ENCODE data around the gene MRPL44. TPM values are rescaled to one million over a fixed set of nuclear protein-coding genes. Genes with fewer than 3 reads are reported as not detected.

Gene MRPL44
- 48.8 and 48.9 TPM in 2 replicates for total RNA-seq

GRCh38 chr2:223957092-223957851 is at the start of gene MRPL44:
Gene MRPL44 (plus strand): TSS chr2:223957463. CDS start chr2:223957473, 10 bp downstream.
- DNase-seq (ENCODE audit: low read depth) = peak; percentile 76

- DNase-seq (ENCODE audit: low read depth) = no peak
Measured at GRCh38 chr2:223908304-223908998, 48.8 kb upstream of the MRPL44 start.

- DNase-seq (ENCODE audit: low read depth) = no peak
Measured at GRCh38 chr2:223909001-223909741, 48.1 kb upstream of the MRPL44 start.

GRCh38 chr2:223914324-223914723 is 42.9 kb upstream of the MRPL44 start:
- DNase-seq (ENCODE audit: low read depth) = no peak

GRCh38 chr2:223915071-223915470 is 42.2 kb upstream of the MRPL44 start:
- no peak for DNase-seq (ENCODE audit: low read depth)

GRCh38 chr2:223916181-223916920 is 40.9 kb upstream of the MRPL44 start:
- DNase-seq (ENCODE audit: low read depth) = no peak

GRCh38 chr2:223918671-223919134 is 38.6 kb upstream of the MRPL44 start:
- DNase-seq (ENCODE audit: low read depth) = no peak

- DNase-seq (ENCODE audit: low read depth) = no peak
Measured at GRCh38 chr2:223920109-223920508, 37.2 kb upstream of the MRPL44 start.

- DNase-seq (ENCODE audit: low read depth) = peak; percentile 35
Measured at GRCh38 chr2:223921204-223921603, 36.1 kb upstream of the MRPL44 start.

- no peak for DNase-seq (ENCODE audit: low read depth)
Measured at GRCh38 chr2:223922308-223922707, 35.0 kb upstream of the MRPL44 start.

- DNase-seq (ENCODE audit: low read depth) = no peak
Measured at GRCh38 chr2:223923976-223924375, 33.3 kb upstream of the MRPL44 start.

GRCh38 chr2:223925106-223925505 is 32.2 kb upstream of the MRPL44 start:
- no peak for DNase-seq (ENCODE audit: low read depth)

- DNase-seq (ENCODE audit: low read depth) = no peak
Measured at GRCh38 chr2:223928113-223929006, 28.9 kb upstream of the MRPL44 start.

GRCh38 chr2:223929571-223930102 is 27.6 kb upstream of the MRPL44 start:
- no peak for DNase-seq (ENCODE audit: low read depth)

- DNase-seq (ENCODE audit: low read depth) = peak; percentile 43
Measured at GRCh38 chr2:223930103-223930976, 26.9 kb upstream of the MRPL44 start.

- DNase-seq (ENCODE audit: low read depth) = no peak
Measured at GRCh38 chr2:223932816-223933800, 24.2 kb upstream of the MRPL44 start.

- no peak for DNase-seq (ENCODE audit: low read depth)
Measured at GRCh38 chr2:223934870-223935269, 22.4 kb upstream of the MRPL44 start.

GRCh38 chr2:223935459-223936125 is 21.7 kb upstream of the MRPL44 start:
- DNase-seq (ENCODE audit: low read depth) = no peak

Data from renal cortical epithelial cell (primary cell).